ENCODE data around the gene VSTM1.

The VSTM1 gene

GRCh38 chr19:54063350-54064116, at the start of gene VSTM1:
Gene VSTM1, minus strand, starts transcription at chr19:54063897. Its CDS starts 120 bp downstream, at chr19:54063777.
- TF ChIP-seq CTCF (conservative IDR thresholded peaks at IDR 0.05): no peak

GRCh38 chr19:54109651-54110050, 46.0 kb upstream of the VSTM1 start:
- no peak for TF ChIP-seq CTCF (conservative IDR thresholded peaks at IDR 0.05)
- H3K27ac ChIP-seq: no peak overlapping the region

More at GRCh38 chr19:54063350-54064116, at the start of gene VSTM1:
- no peak within 1 kb of the TSS for H3K27ac ChIP-seq

- no peak for TF ChIP-seq CTCF (conservative IDR thresholded peaks at IDR 0.05)
- no peak overlapping the region for H3K27ac ChIP-seq
Measured at GRCh38 chr19:54108496-54108895, 44.8 kb upstream of the VSTM1 start.

- H3K27ac ChIP-seq: no peak overlapping the region
- no peak for TF ChIP-seq CTCF (conservative IDR thresholded peaks at IDR 0.05)
Measured at GRCh38 chr19:54107876-54108490, 44.3 kb upstream of the VSTM1 start.

DNA sequence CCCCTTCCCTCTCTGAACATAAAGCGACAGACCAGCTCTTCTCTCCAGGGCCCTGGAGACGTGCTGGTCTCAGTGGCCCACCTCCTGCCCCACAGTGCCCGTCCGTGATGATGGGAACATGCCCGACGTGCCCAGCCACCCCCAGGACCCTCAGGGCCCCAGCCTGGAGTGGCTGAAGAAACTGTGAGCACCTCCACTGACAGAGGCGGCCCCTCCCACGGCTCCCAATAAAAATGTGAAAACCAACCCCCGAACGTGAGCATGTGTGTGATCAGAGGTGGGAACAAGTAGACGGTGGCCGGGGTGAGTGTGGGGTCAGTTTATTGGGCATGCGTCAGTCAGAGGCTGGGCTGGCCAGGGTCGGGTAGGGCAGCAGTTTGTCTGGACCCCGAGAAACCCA, 43.0 kb upstream of the VSTM1 start:
- no peak for TF ChIP-seq CTCF (conservative IDR thresholded peaks at IDR 0.05)
- H3K27ac ChIP-seq: no peak overlapping the region

- TF ChIP-seq CTCF (conservative IDR thresholded peaks at IDR 0.05): no peak
- H3K27ac ChIP-seq: no peak overlapping the region
Measured at GRCh38 chr19:54105796-54106195, 42.1 kb upstream of the VSTM1 start.

DNA sequence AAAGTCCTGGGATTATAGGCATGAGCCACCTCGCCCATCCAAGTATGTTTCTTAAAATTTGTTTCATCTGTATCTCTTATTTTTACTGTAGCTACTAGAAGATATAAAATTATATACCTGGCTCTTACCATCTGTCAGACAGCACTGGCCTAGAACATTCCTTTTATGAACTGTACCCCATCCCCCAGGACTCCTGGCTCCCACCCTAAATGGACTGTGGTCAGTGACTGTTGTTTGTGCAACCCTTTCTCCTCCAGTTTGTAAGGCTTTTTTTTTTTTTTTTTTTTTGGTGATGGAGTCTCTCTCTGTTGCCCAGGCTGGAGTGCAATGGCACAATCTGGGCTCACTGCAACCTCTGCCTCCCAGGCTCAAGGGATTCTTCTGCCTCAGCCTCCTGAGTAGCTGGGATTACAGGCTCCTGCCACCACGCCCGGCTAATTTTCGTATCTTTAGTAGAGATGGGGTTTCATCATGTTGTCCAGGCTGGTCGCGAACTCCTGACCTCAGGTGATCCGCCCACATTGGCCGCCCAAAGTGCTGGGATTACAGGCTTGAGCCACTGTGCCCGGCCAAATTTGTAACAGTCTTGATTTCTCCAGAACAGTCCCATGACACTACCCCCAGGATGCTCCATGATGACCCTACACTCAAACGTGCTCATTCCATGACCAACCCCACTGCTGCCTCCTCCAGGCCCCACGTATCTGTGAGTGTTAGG, 41.5 kb upstream of the VSTM1 start:
- no peak overlapping the region for H3K27ac ChIP-seq
- TF ChIP-seq CTCF (conservative IDR thresholded peaks at IDR 0.05): no peak
